ENCODE measurements around the gene CACNG7.
A peak's percentile ranks its signal among the peaks of the same experiment; 100 is the strongest.

CACNG7 gene

GRCh38 chr19:53882391-53883050 lies 26.6 kb upstream of the CACNG7 start:
- peaks cover 7% of the 10 kb centered on the region for H3K4me1 Mint-ChIP-seq
- no peak for DNase-seq (ENCODE audit: low spot score in 2 of 2)
- ATAC-seq (replicated peaks; ENCODE audit: extremely low read depth, poor library complexity, severe bottlenecking): no peak
- H3K27ac Mint-ChIP-seq (ENCODE audit: low read depth): no peak overlapping the region
- H3K4me3 Mint-ChIP-seq: no peak overlapping the region
- peaks cover 14% of the 10 kb centered on the region for H3K36me3 Mint-ChIP-seq (ENCODE audit: insufficient read depth)
- H3K27me3 Mint-ChIP-seq: peaks cover 28% of the 10 kb centered on the region
- H3K9me3 Mint-ChIP-seq: no peaks in the 10 kb centered on the region

GRCh38 chr19:53883231-53883661 lies 25.8 kb upstream of the CACNG7 start:
- Mint-ChIP-seq H3K27me3 (peaks cover 28% of the 10 kb centered on the region), H3K36me3 (ENCODE audit: insufficient read depth) (peaks cover 11% of the 10 kb centered on the region), H3K9me3 (no peaks in the 10 kb centered on the region), H3K4me1 (peaks cover 7% of the 10 kb centered on the region), H3K4me3 (peak overlapping the region; percentile 31), H3K27ac (ENCODE audit: low read depth) (peak overlapping the region; percentile 13)
- no peak for ATAC-seq (replicated peaks; ENCODE audit: extremely low read depth, poor library complexity, severe bottlenecking)
- DNase-seq (ENCODE audit: low spot score in 2 of 2): no peak

DNA sequence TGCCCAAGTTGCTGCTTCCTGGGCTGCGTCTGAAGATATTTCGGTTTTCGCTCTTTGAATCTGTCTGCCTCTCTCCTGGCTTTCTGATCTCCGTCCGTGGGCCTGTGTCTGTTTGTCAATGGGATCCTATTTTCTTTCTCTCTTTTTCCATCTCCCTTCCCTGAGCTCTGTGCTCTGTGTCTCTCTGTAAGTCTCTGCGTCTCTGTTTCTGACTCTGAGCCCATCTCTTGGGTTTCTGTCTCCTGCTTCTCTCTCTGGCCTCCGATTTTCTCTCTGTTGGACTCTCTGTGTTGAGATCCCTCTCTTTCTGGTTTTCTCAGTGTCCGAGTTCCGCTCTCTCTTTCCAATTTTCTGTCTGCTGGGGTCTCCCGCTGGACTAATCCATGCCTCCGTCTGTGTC lies 25.3 kb upstream of the CACNG7 start:
- H3K27ac Mint-ChIP-seq (ENCODE audit: low read depth): peak overlapping the region; percentile 13
- ATAC-seq (replicated peaks; ENCODE audit: extremely low read depth, poor library complexity, severe bottlenecking): no peak
- H3K4me1 Mint-ChIP-seq: peaks cover 7% of the 10 kb centered on the region
- peak overlapping the region; percentile 31 for H3K4me3 Mint-ChIP-seq
- H3K36me3 Mint-ChIP-seq (ENCODE audit: insufficient read depth): peaks cover 6% of the 10 kb centered on the region
- H3K9me3 Mint-ChIP-seq: no peaks in the 10 kb centered on the region
- peaks cover 28% of the 10 kb centered on the region for H3K27me3 Mint-ChIP-seq
- no peak for DNase-seq (ENCODE audit: low spot score in 2 of 2)

- Mint-ChIP-seq H3K36me3 (ENCODE audit: insufficient read depth) (peaks cover 3% of the 10 kb centered on the region), H3K9me3 (no peaks in the 10 kb centered on the region), H3K27ac (ENCODE audit: low read depth) (peak overlapping the region; percentile 13), H3K27me3 (peaks cover 28% of the 10 kb centered on the region), H3K4me1 (peaks cover 7% of the 10 kb centered on the region), H3K4me3 (no peak overlapping the region)
- no peak for ATAC-seq (replicated peaks; ENCODE audit: extremely low read depth, poor library complexity, severe bottlenecking)
- no peak for DNase-seq (ENCODE audit: low spot score in 2 of 2)
Observed at GRCh38 chr19:53884256-53884655, 24.8 kb upstream of the CACNG7 start.

DNA sequence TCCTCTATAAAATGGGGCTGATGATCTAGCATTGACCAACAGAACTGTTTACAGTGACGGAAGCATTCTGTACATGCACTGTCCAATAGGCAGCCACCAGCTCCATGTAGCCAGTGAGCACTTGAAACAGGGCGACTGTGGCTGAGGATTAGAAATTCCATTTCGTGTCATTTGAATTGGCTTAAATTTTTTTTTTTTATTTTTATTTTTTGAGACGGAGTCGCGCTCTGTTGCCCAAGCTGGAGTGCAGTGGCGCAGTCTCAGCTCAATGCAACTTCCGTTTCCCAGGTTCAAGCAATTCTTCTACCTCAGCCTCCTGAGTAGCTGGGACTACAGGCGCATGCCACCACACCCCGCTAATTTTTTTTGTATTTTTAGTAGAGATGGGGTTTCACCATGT lies 24.0 kb upstream of the CACNG7 start:
- Mint-ChIP-seq H3K36me3 (ENCODE audit: insufficient read depth) (peaks cover 3% of the 10 kb centered on the region), H3K9me3 (no peaks in the 10 kb centered on the region), H3K27ac (ENCODE audit: low read depth) (no peak overlapping the region), H3K4me1 (peaks cover 9% of the 10 kb centered on the region), H3K4me3 (no peak overlapping the region), H3K27me3 (peaks cover 28% of the 10 kb centered on the region)
- ATAC-seq (replicated peaks; ENCODE audit: extremely low read depth, poor library complexity, severe bottlenecking): no peak
- DNase-seq (ENCODE audit: low spot score in 2 of 2): no peak

DNA sequence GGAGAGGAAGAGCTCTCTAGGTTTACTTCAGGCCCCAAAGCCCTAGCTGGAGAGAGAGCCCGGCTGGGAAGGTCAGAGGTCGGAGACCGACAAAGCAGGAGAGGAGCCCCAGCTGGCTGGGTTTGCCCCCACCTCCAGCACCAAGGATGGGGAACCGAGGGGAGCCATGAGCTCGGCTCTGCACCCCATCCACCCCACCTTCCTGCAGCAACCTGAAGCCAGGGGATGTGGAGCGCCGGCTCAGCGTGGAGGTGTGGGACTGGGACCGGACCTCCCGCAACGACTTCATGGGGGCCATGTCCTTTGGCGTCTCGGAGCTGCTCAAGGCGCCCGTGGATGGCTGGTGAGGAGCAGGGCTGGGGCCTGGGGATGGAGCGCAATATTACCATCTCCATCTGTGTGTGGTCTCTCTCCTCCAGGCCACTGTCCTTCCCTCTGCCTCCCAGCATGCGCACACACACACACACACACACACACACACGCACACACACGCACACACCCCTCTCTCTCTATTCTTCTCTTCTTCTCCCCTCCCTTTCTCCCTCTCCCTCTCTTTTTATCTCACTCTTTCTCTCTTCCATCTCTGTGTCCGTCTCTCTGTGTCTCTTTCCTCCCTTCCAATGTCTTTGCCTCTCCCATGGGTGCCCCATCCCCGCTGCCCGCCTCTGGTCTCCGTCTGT lies 16.6 kb upstream of the CACNG7 start:
- H3K36me3 Mint-ChIP-seq (ENCODE audit: insufficient read depth): no peaks in the 10 kb centered on the region
- H3K27me3 Mint-ChIP-seq: peaks cover 62% of the 10 kb centered on the region
- H3K4me1 Mint-ChIP-seq: peaks cover 5% of the 10 kb centered on the region
- DNase-seq (ENCODE audit: low spot score in 2 of 2) (no peak), ATAC-seq (replicated peaks; ENCODE audit: extremely low read depth, poor library complexity, severe bottlenecking) (no peak)
- H3K4me3 Mint-ChIP-seq: no peak overlapping the region
- H3K27ac Mint-ChIP-seq (ENCODE audit: low read depth): no peak overlapping the region
- no peaks in the 10 kb centered on the region for H3K9me3 Mint-ChIP-seq

DNA sequence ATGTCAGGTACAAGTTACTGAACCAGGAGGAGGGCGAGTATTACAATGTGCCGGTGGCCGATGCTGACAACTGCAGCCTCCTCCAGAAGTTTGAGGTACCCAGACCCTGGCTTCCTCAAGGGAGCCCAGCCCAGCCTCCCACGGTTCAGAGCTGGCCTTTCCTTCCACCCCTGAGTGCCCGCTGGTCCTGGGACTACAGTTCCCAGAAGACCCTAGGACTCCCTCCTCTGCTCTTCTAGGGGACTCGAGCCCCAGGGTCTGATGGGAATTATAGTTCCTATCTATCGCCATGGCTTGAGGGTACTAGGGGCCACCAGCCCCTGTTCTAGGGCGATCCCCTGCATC lies 16.1 kb upstream of the CACNG7 start:
- Mint-ChIP-seq H3K36me3 (ENCODE audit: insufficient read depth) (no peaks in the 10 kb centered on the region), H3K27ac (ENCODE audit: low read depth) (no peak overlapping the region), H3K4me3 (no peak overlapping the region), H3K9me3 (no peaks in the 10 kb centered on the region), H3K27me3 (peaks cover 67% of the 10 kb centered on the region), H3K4me1 (peaks cover 8% of the 10 kb centered on the region)
- ATAC-seq (replicated peaks; ENCODE audit: extremely low read depth, poor library complexity, severe bottlenecking) (no peak), DNase-seq (ENCODE audit: low spot score in 2 of 2) (no peak)

GRCh38 chr19:53894707-53895106 lies 14.4 kb upstream of the CACNG7 start:
- Mint-ChIP-seq H3K27me3 (peaks cover 84% of the 10 kb centered on the region), H3K4me1 (peaks cover 19% of the 10 kb centered on the region), H3K9me3 (no peaks in the 10 kb centered on the region), H3K36me3 (ENCODE audit: insufficient read depth) (no peaks in the 10 kb centered on the region), H3K4me3 (no peak overlapping the region), H3K27ac (ENCODE audit: low read depth) (no peak overlapping the region)
- DNase-seq (ENCODE audit: low spot score in 2 of 2): no peak
- ATAC-seq (replicated peaks; ENCODE audit: extremely low read depth, poor library complexity, severe bottlenecking): no peak

GRCh38 chr19:53896682-53897081 lies 12.4 kb upstream of the CACNG7 start:
- ATAC-seq (replicated peaks; ENCODE audit: extremely low read depth, poor library complexity, severe bottlenecking) (no peak), DNase-seq (ENCODE audit: low spot score in 2 of 2) (no peak)
- no peaks in the 10 kb centered on the region for H3K36me3 Mint-ChIP-seq (ENCODE audit: insufficient read depth)
- no peak overlapping the region for H3K27ac Mint-ChIP-seq (ENCODE audit: low read depth)
- no peaks in the 10 kb centered on the region for H3K9me3 Mint-ChIP-seq
- no peak overlapping the region for H3K4me3 Mint-ChIP-seq
- H3K27me3 Mint-ChIP-seq: peaks cover 87% of the 10 kb centered on the region
- peaks cover 14% of the 10 kb centered on the region for H3K4me1 Mint-ChIP-seq

DNA sequence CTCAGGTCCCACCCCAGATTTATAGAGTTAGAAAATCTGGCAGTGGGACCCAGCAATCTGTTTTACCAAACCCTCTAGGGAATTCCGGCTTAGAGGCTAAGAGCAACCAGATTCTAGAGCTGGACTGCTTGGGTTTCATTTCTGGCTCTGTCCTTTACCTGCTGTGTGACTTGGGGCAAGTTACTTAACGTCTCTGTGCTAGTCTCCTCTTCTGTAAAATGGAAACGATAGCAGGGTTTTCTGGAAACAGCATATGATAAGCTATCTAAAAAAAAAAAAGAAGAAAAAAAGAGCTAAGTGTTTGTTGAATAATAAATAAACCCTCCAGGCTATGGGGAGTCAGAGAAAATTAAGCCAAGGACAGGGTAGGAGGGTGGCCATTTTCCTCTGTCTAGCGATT lies 11.6 kb upstream of the CACNG7 start:
- peaks cover 14% of the 10 kb centered on the region for H3K4me1 Mint-ChIP-seq
- ATAC-seq (replicated peaks; ENCODE audit: extremely low read depth, poor library complexity, severe bottlenecking) (no peak), DNase-seq (ENCODE audit: low spot score in 2 of 2) (no peak)
- H3K27ac Mint-ChIP-seq (ENCODE audit: low read depth): no peak overlapping the region
- H3K36me3 Mint-ChIP-seq (ENCODE audit: insufficient read depth): no peaks in the 10 kb centered on the region
- peaks cover 87% of the 10 kb centered on the region for H3K27me3 Mint-ChIP-seq
- peaks cover 5% of the 10 kb centered on the region for H3K9me3 Mint-ChIP-seq
- no peak overlapping the region for H3K4me3 Mint-ChIP-seq

DNA sequence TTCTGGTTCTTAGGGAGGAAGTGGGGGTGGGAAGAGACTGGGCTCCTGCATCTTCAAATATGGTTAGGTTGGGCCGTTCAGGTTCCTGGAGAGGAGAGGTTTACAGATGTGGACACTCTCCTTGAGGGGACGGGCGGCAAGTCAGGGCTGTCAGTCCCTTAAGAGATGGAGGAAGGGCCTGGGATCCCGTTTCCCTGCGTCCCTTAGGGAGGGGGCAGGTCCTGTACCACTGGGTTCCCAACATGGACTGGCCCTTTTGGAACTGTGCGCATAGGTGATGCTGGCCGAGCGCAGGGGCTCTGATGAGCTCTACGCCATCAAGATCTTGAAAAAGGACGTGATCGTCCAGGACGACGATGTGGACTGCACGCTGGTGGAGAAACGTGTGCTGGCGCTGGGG lies 10.9 kb upstream of the CACNG7 start:
- DNase-seq (ENCODE audit: low spot score in 2 of 2): no peak
- Mint-ChIP-seq H3K27me3 (peaks cover 86% of the 10 kb centered on the region), H3K9me3 (peaks cover 6% of the 10 kb centered on the region), H3K36me3 (ENCODE audit: insufficient read depth) (peaks cover under 1% of the 10 kb centered on the region), H3K27ac (ENCODE audit: low read depth) (no peak overlapping the region), H3K4me3 (no peak overlapping the region), H3K4me1 (peaks cover 14% of the 10 kb centered on the region)
- ATAC-seq (replicated peaks; ENCODE audit: extremely low read depth, poor library complexity, severe bottlenecking): no peak

GRCh38 chr19:53898636-53899341 lies 10.3 kb upstream of the CACNG7 start:
- H3K4me3 Mint-ChIP-seq: no peak overlapping the region
- H3K27ac Mint-ChIP-seq (ENCODE audit: low read depth): no peak overlapping the region
- ATAC-seq (replicated peaks; ENCODE audit: extremely low read depth, poor library complexity, severe bottlenecking): no peak
- peaks cover 14% of the 10 kb centered on the region for H3K4me1 Mint-ChIP-seq
- peaks cover 81% of the 10 kb centered on the region for H3K27me3 Mint-ChIP-seq
- DNase-seq (ENCODE audit: low spot score in 2 of 2): no peak
- H3K36me3 Mint-ChIP-seq (ENCODE audit: insufficient read depth): peaks cover 2% of the 10 kb centered on the region
- H3K9me3 Mint-ChIP-seq: peaks cover 6% of the 10 kb centered on the region
